WTC11 (cell line): ENCODE results near the gene C17orf114.
A peak's percentile ranks its signal among the peaks of the same experiment; 100 is the strongest.

Experiments used
- ATAC-seq: fragments of 200-7000 bp; cut with Tn5 transposase; 2 replicates; pipeline ENCODE4 v1.10.0; 2021; ENCODE audit warnings: mild to moderate bottlenecking, moderate library complexity
- CTCF ChIA-PET: fragments of 300-600 bp; sonication (Branson Sonifier 250); formaldehyde crosslinking; loops from one replicate; lab custom pipeline; 2021; ENCODE audit warnings: antibody characterized with exemption; lab: Charles Lee
- POLR2A ChIA-PET: fragments of 350-600 bp; sonication (Branson Sonifier 250); formaldehyde crosslinking; loops from one replicate; lab custom pipeline; 2021; ENCODE audit warnings: antibody characterized with exemption; lab: Charles Lee
- DNase-seq: peaks from one replicate; pipeline ENCODE4 v3.0.0; 2021; ENCODE audit warnings: low spot score
- H3K27ac Mint-ChIP-seq: 2 replicates; pipeline ENCODE4 v1.8.0; 2021; ENCODE audit warnings: mixed read lengths
- H3K27me3 Mint-ChIP-seq: 2 replicates; pipeline ENCODE4 v1.8.0; 2021; ENCODE audit warnings: low read depth, mild to moderate bottlenecking, moderate library complexity, mixed read lengths
- H3K36me3 Mint-ChIP-seq: 2 replicates; pipeline ENCODE4 v1.8.0; 2021; ENCODE audit warnings: mixed read lengths
- H3K4me1 Mint-ChIP-seq: 2 replicates; pipeline ENCODE4 v1.8.0; 2022; ENCODE audit warnings: mixed read lengths
- H3K4me3 Mint-ChIP-seq: 2 replicates; pipeline ENCODE4 v1.8.0; 2021; ENCODE audit warnings: mild to moderate bottlenecking, moderate library complexity, mixed read lengths
- H3K9me3 Mint-ChIP-seq: 2 replicates; pipeline ENCODE4 v1.8.0; 2021; ENCODE audit warnings: mixed read lengths
- ESRRA ChIP-seq: sonication (generic); formaldehyde crosslinking; IDR thresholded peaks from 2 replicates; pipeline ENCODE4 v1.8.1; 2022; ENCODE audit warnings: mild to moderate bottlenecking, missing genetic modification reagents, borderline replicate concordance
- GABPB1 ChIP-seq: sonication (generic); formaldehyde crosslinking; IDR thresholded peaks from 2 replicates; pipeline ENCODE4 v1.8.1; 2023; ENCODE audit warnings: mild to moderate bottlenecking, missing genetic modification reagents
- IRF2 ChIP-seq: sonication (generic); formaldehyde crosslinking; IDR thresholded peaks from 2 replicates; pipeline ENCODE4 v1.8.0; 2022; ENCODE audit warnings: low read depth, missing genetic modification reagents, borderline replicate concordance
- JUN ChIP-seq: sonication (generic); formaldehyde crosslinking; IDR thresholded peaks from 2 replicates; pipeline ENCODE4 v1.8.0; 2023; ENCODE audit warnings: mild to moderate bottlenecking, missing genetic modification reagents
- RORB ChIP-seq: fragments of 250-450 bp; sonication (Bioruptor Pico); IDR thresholded peaks from 2 replicates; pipeline ENCODE4 v1.9.0; 2021; ENCODE audit warnings: mild to moderate bottlenecking
- ZNF263 ChIP-seq: sonication (generic); formaldehyde crosslinking; IDR thresholded peaks from 2 replicates; pipeline ENCODE4 v1.8.1; 2022; ENCODE audit warnings: low read depth, mild to moderate bottlenecking, moderate library complexity, missing genetic modification reagents
- ZNF423 ChIP-seq: fragments of 250-450 bp; sonication (Bioruptor Pico); IDR thresholded peaks from 2 replicates; pipeline ENCODE4 v2.1.2; 2022; ENCODE audit warnings: mild to moderate bottlenecking, moderate library complexity
- TF ChIP-seq, protein P1 (sequence below): sonication (generic); formaldehyde crosslinking; conservative IDR thresholded peaks from 2 replicates; pipeline ENCODE4 v1.8.1; 2022; ENCODE audit warnings: mild to moderate bottlenecking, missing genetic modification reagents
- TF ChIP-seq, protein P2 (sequence below): sonication (generic); formaldehyde crosslinking; IDR thresholded peaks from 2 replicates; pipeline ENCODE4 v1.8.0; 2022; ENCODE audit warnings: mild to moderate bottlenecking, missing genetic modification reagents
- TF ChIP-seq, protein P3 (sequence below): fragments of 250-450 bp; sonication (Bioruptor Pico); IDR thresholded peaks from 2 replicates; pipeline ENCODE4 v1.9.0; 2021; ENCODE audit warnings: mild to moderate bottlenecking
- TF ChIP-seq, protein P4 (sequence below): sonication (generic); formaldehyde crosslinking; IDR thresholded peaks from 2 replicates; pipeline ENCODE4 v1.8.0; 2022; ENCODE audit warnings: mild to moderate bottlenecking, missing genetic modification reagents
- TF ChIP-seq, protein P5 (sequence below): sonication (generic); formaldehyde crosslinking; IDR thresholded peaks from 2 replicates; pipeline ENCODE4 v1.8.0; 2022; ENCODE audit warnings: mild to moderate bottlenecking, missing genetic modification reagents
- TF ChIP-seq, protein P6 (sequence below): sonication (generic); formaldehyde crosslinking; IDR thresholded peaks from 2 replicates; pipeline ENCODE4 v1.8.1; 2023; ENCODE audit warnings: mild to moderate bottlenecking, missing genetic modification reagents
- TF ChIP-seq, protein P7 (sequence below): sonication (generic); formaldehyde crosslinking; IDR thresholded peaks from 2 replicates; pipeline ENCODE4 v1.8.1; 2022; ENCODE audit warnings: mild to moderate bottlenecking, missing genetic modification reagents, moderate library complexity, borderline replicate concordance
- TF ChIP-seq, protein P8 (sequence below): sonication (generic); formaldehyde crosslinking; IDR thresholded peaks from 2 replicates; pipeline ENCODE4 v1.8.1; 2022; ENCODE audit warnings: low read depth, missing genetic modification reagents, borderline replicate concordance

C17orf114 gene

DNA sequence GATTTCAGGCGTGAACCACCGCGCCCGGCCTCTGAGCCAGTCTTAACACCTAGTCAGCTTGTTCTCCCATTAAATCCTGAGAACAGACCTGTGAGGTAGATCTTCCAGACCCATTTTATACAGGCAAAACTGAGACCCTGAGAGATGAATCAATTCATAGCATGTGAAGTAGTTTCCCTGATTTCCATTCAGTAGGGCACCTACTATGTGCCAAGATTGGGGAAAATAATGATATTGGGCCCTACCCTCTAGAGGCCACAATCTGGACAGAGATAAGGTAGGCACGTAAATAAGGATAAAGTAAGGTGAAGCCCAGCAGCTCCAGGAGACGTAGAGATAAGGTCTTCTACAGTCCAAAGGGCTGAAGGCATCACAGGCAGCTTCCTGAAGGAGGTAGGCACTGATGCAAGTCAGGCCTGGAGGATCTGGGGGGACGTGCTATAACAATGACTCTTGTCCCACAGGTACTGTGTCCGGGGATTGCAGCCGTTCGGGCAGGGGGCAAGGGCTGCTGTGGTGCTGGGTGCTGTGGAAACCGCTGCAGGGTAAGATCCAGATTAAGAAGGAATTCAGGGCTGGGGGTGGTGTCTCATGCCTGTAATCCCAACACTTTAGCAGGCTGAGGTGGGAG, 21.7 kb downstream of the C17orf114 start:
- POLR2A ChIA-PET: interaction anchor here (0.6 kb wide), 1 partner anchor 27 kb away, joined by 3 read pairs; no protein-coding TSS in a partner anchor
- Mint-ChIP-seq H3K36me3 (no peaks in the 10 kb centered on the region), H3K27ac (no peak overlapping the region), H3K4me3 (no peak overlapping the region), H3K9me3 (no peaks in the 10 kb centered on the region), H3K27me3 (peaks cover 20% of the 10 kb centered on the region), H3K4me1 (no peaks in the 10 kb centered on the region)
- CTCF ChIA-PET: interaction anchor here (0.6 to 2.7 kb wide), 3 partner anchors 8 to 126 kb away, joined by 3 to 13 read pairs (median 4); partner anchors contain the start of gene GLTPD2
- TF ChIP-seq, protein P1, sequence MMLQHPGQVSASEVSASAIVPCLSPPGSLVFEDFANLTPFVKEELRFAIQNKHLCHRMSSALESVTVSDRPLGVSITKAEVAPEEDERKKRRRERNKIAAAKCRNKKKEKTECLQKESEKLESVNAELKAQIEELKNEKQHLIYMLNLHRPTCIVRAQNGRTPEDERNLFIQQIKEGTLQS (CRISPR knock-in tag): no peak
- TF ChIP-seq, protein P2, sequence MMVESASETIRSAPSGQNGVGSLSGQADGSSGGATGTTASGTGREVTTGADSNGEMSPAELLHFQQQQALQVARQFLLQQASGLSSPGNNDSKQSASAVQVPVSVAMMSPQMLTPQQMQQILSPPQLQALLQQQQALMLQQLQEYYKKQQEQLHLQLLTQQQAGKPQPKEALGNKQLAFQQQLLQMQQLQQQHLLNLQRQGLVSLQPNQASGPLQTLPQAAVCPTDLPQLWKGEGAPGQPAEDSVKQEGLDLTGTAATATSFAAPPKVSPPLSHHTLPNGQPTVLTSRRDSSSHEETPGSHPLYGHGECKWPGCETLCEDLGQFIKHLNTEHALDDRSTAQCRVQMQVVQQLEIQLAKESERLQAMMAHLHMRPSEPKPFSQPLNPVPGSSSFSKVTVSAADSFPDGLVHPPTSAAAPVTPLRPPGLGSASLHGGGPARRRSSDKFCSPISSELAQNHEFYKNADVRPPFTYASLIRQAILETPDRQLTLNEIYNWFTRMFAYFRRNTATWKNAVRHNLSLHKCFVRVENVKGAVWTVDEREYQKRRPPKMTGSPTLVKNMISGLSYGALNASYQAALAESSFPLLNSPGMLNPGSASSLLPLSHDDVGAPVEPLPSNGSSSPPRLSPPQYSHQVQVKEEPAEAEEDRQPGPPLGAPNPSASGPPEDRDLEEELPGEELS (CRISPR knock-in tag): no peak
- TF ChIP-seq IRF2 (CRISPR knock-in tag) (no peak), ESRRA (CRISPR knock-in tag) (no peak), ZNF423 (CRISPR knock-in tag) (no peak), GABPB1 (CRISPR knock-in tag) (no peak), JUN (CRISPR knock-in tag) (no peak)
- TF ChIP-seq, protein P3, sequence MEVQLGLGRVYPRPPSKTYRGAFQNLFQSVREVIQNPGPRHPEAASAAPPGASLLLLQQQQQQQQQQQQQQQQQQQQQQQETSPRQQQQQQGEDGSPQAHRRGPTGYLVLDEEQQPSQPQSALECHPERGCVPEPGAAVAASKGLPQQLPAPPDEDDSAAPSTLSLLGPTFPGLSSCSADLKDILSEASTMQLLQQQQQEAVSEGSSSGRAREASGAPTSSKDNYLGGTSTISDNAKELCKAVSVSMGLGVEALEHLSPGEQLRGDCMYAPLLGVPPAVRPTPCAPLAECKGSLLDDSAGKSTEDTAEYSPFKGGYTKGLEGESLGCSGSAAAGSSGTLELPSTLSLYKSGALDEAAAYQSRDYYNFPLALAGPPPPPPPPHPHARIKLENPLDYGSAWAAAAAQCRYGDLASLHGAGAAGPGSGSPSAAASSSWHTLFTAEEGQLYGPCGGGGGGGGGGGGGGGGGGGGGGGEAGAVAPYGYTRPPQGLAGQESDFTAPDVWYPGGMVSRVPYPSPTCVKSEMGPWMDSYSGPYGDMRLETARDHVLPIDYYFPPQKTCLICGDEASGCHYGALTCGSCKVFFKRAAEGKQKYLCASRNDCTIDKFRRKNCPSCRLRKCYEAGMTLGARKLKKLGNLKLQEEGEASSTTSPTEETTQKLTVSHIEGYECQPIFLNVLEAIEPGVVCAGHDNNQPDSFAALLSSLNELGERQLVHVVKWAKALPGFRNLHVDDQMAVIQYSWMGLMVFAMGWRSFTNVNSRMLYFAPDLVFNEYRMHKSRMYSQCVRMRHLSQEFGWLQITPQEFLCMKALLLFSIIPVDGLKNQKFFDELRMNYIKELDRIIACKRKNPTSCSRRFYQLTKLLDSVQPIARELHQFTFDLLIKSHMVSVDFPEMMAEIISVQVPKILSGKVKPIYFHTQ (CRISPR knock-in tag): no peak
- TF ChIP-seq, protein P4, sequence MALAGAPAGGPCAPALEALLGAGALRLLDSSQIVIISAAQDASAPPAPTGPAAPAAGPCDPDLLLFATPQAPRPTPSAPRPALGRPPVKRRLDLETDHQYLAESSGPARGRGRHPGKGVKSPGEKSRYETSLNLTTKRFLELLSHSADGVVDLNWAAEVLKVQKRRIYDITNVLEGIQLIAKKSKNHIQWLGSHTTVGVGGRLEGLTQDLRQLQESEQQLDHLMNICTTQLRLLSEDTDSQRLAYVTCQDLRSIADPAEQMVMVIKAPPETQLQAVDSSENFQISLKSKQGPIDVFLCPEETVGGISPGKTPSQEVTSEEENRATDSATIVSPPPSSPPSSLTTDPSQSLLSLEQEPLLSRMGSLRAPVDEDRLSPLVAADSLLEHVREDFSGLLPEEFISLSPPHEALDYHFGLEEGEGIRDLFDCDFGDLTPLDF: no peak
- TF ChIP-seq, protein P5, sequence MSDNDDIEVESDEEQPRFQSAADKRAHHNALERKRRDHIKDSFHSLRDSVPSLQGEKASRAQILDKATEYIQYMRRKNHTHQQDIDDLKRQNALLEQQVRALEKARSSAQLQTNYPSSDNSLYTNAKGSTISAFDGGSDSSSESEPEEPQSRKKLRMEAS (CRISPR knock-in tag): no peak
- ATAC-seq (no peak), DNase-seq (no peak)

DNA sequence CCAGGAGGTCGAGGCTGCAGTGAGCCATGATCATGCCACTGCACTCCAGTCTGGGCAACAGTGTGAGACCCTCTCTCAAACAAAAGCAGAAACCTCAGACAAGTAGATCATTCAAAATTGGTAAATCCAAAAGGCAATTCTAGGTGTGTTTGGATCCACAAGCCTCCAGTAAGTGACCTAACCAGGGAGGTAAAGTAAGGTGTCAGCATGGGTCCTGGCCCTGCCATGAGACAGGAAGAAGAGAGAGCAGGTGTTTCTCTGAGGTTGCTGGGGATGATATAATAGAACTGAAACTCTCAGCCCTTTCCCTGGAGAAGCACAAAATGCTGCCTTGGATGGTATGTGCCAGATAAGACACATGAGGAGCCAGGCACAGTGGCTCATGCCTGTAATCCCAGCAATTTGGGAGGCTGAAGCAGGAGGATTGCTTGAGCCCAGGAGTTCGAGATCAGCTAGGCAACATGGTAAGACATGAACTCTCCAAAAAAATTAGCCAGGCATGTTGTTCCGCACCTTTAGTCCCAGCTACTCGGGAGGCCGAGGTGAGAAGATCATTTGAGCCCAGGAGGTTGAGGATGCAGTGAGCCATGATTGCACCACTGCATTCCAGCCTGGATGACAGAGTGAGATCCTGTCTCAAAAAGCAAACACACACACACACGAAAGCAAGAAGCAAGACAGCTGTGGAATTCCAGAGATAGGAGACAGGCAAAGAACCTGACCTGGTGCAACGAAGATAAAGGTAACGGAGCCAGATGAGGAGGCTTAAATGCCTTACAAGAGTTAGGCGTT, 24.0 kb downstream of the C17orf114 start:
- Mint-ChIP-seq H3K27ac (no peak overlapping the region), H3K36me3 (no peaks in the 10 kb centered on the region), H3K27me3 (peaks cover 18% of the 10 kb centered on the region), H3K4me1 (no peaks in the 10 kb centered on the region), H3K9me3 (no peaks in the 10 kb centered on the region), H3K4me3 (no peak overlapping the region)
- ChIA-PET CTCF (interaction anchor here (2.7 kb wide), 1 partner anchor 12 kb away, joined by 13 read pairs; no protein-coding TSS in a partner anchor), POLR2A (interaction anchor here (0.6 kb wide), 1 partner anchor 39 kb away, joined by 8 read pairs; no protein-coding TSS in a partner anchor)
- ATAC-seq: no peak
- DNase-seq: no peak
- TF ChIP-seq GABPB1 (CRISPR knock-in tag) (peak; percentile 94), IRF2 (CRISPR knock-in tag) (no peak), ZNF263 (CRISPR knock-in tag) (no peak), RORB (CRISPR knock-in tag) (no peak)
- TF ChIP-seq, protein P6, sequence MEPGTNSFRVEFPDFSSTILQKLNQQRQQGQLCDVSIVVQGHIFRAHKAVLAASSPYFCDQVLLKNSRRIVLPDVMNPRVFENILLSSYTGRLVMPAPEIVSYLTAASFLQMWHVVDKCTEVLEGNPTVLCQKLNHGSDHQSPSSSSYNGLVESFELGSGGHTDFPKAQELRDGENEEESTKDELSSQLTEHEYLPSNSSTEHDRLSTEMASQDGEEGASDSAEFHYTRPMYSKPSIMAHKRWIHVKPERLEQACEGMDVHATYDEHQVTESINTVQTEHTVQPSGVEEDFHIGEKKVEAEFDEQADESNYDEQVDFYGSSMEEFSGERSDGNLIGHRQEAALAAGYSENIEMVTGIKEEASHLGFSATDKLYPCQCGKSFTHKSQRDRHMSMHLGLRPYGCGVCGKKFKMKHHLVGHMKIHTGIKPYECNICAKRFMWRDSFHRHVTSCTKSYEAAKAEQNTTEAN (CRISPR knock-in tag): no peak
- TF ChIP-seq, protein P1 (CRISPR knock-in tag): no peak
- TF ChIP-seq, protein P7, sequence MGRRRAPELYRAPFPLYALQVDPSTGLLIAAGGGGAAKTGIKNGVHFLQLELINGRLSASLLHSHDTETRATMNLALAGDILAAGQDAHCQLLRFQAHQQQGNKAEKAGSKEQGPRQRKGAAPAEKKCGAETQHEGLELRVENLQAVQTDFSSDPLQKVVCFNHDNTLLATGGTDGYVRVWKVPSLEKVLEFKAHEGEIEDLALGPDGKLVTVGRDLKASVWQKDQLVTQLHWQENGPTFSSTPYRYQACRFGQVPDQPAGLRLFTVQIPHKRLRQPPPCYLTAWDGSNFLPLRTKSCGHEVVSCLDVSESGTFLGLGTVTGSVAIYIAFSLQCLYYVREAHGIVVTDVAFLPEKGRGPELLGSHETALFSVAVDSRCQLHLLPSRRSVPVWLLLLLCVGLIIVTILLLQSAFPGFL: no peak
- TF ChIP-seq, protein P8, sequence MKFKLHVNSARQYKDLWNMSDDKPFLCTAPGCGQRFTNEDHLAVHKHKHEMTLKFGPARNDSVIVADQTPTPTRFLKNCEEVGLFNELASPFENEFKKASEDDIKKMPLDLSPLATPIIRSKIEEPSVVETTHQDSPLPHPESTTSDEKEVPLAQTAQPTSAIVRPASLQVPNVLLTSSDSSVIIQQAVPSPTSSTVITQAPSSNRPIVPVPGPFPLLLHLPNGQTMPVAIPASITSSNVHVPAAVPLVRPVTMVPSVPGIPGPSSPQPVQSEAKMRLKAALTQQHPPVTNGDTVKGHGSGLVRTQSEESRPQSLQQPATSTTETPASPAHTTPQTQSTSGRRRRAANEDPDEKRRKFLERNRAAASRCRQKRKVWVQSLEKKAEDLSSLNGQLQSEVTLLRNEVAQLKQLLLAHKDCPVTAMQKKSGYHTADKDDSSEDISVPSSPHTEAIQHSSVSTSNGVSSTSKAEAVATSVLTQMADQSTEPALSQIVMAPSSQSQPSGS (CRISPR knock-in tag): no peak
